Measurements from ENCODE around the gene AAMDC.
"Not testable (repeated sequence)": the region's sequence is repeated elsewhere in the genome, so short reads cannot be mapped to it uniquely, and the experiment has no call there.

DNA sequence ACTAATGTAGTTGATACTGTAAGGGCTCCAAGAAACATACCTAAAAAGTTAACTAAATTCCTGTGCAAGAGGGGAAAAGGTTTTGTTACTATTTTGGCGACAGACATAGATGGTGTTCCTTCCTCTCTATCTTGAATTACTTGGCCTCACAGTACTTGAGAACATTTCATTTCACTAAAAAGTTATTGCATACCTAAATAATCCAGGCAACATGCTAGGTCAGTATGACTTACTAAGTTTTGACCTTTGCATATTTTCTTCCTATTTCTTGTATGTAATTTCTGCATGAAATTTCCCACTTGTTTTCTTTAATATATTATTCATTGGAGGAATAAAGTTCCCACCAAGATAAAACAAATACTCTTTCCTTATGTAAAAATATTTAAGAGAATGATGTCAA, 74.0 kb downstream of the AAMDC start:
- not testable (repeated sequence) for TF ChIP-seq NFYB (CRISPR knock-in tag; conservative IDR thresholded peaks at IDR 0.05; ENCODE audit: low read depth); CREM (CRISPR knock-in tag; IDR thresholded peaks at IDR 0.05); FOXJ3 (CRISPR knock-in tag; IDR thresholded peaks at IDR 0.05; ENCODE audit: borderline replicate concordance); ZNF138 (CRISPR knock-in tag; conservative IDR thresholded peaks at IDR 0.05); ZNF423 (CRISPR knock-in tag; IDR thresholded peaks at IDR 0.05); ATF1 (CRISPR knock-in tag; IDR thresholded peaks at IDR 0.05)
- TF ChIP-seq, protein P1, sequence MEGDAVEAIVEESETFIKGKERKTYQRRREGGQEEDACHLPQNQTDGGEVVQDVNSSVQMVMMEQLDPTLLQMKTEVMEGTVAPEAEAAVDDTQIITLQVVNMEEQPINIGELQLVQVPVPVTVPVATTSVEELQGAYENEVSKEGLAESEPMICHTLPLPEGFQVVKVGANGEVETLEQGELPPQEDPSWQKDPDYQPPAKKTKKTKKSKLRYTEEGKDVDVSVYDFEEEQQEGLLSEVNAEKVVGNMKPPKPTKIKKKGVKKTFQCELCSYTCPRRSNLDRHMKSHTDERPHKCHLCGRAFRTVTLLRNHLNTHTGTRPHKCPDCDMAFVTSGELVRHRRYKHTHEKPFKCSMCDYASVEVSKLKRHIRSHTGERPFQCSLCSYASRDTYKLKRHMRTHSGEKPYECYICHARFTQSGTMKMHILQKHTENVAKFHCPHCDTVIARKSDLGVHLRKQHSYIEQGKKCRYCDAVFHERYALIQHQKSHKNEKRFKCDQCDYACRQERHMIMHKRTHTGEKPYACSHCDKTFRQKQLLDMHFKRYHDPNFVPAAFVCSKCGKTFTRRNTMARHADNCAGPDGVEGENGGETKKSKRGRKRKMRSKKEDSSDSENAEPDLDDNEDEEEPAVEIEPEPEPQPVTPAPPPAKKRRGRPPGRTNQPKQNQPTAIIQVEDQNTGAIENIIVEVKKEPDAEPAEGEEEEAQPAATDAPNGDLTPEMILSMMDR (IDR thresholded peaks at IDR 0.05), result not testable (repeated sequence)
- TF ChIP-seq, protein P2, sequence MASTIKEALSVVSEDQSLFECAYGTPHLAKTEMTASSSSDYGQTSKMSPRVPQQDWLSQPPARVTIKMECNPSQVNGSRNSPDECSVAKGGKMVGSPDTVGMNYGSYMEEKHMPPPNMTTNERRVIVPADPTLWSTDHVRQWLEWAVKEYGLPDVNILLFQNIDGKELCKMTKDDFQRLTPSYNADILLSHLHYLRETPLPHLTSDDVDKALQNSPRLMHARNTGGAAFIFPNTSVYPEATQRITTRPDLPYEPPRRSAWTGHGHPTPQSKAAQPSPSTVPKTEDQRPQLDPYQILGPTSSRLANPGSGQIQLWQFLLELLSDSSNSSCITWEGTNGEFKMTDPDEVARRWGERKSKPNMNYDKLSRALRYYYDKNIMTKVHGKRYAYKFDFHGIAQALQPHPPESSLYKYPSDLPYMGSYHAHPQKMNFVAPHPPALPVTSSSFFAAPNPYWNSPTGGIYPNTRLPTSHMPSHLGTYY (CRISPR knock-in tag; IDR thresholded peaks at IDR 0.05), result not testable (repeated sequence)
- TF ChIP-seq, protein P3, sequence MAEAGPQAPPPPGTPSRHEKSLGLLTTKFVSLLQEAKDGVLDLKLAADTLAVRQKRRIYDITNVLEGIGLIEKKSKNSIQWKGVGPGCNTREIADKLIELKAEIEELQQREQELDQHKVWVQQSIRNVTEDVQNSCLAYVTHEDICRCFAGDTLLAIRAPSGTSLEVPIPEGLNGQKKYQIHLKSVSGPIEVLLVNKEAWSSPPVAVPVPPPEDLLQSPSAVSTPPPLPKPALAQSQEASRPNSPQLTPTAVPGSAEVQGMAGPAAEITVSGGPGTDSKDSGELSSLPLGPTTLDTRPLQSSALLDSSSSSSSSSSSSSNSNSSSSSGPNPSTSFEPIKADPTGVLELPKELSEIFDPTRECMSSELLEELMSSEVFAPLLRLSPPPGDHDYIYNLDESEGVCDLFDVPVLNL (CRISPR knock-in tag; IDR thresholded peaks at IDR 0.05; ENCODE audit: borderline replicate concordance, low read depth), result not testable (repeated sequence)
- TF ChIP-seq, protein P4, sequence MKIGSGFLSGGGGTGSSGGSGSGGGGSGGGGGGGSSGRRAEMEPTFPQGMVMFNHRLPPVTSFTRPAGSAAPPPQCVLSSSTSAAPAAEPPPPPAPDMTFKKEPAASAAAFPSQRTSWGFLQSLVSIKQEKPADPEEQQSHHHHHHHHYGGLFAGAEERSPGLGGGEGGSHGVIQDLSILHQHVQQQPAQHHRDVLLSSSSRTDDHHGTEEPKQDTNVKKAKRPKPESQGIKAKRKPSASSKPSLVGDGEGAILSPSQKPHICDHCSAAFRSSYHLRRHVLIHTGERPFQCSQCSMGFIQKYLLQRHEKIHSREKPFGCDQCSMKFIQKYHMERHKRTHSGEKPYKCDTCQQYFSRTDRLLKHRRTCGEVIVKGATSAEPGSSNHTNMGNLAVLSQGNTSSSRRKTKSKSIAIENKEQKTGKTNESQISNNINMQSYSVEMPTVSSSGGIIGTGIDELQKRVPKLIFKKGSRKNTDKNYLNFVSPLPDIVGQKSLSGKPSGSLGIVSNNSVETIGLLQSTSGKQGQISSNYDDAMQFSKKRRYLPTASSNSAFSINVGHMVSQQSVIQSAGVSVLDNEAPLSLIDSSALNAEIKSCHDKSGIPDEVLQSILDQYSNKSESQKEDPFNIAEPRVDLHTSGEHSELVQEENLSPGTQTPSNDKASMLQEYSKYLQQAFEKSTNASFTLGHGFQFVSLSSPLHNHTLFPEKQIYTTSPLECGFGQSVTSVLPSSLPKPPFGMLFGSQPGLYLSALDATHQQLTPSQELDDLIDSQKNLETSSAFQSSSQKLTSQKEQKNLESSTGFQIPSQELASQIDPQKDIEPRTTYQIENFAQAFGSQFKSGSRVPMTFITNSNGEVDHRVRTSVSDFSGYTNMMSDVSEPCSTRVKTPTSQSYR (CRISPR knock-in tag; IDR thresholded peaks at IDR 0.05), result not testable (repeated sequence)
- TF ChIP-seq, protein P5, sequence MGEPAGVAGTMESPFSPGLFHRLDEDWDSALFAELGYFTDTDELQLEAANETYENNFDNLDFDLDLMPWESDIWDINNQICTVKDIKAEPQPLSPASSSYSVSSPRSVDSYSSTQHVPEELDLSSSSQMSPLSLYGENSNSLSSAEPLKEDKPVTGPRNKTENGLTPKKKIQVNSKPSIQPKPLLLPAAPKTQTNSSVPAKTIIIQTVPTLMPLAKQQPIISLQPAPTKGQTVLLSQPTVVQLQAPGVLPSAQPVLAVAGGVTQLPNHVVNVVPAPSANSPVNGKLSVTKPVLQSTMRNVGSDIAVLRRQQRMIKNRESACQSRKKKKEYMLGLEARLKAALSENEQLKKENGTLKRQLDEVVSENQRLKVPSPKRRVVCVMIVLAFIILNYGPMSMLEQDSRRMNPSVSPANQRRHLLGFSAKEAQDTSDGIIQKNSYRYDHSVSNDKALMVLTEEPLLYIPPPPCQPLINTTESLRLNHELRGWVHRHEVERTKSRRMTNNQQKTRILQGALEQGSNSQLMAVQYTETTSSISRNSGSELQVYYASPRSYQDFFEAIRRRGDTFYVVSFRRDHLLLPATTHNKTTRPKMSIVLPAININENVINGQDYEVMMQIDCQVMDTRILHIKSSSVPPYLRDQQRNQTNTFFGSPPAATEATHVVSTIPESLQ (CRISPR knock-in tag; IDR thresholded peaks at IDR 0.05), result not testable (repeated sequence)

All from WTC11 (cell line).